Stomach (tissue), 9 donors: Measurements from ENCODE around the gene SCAF4. TPM values are rescaled to one million over a fixed set of nuclear protein-coding genes. Genes with fewer than 3 reads are reported as not detected.
"Not testable (repeated sequence)": the region's sequence is repeated elsewhere in the genome, so short reads cannot be mapped to it uniquely, and the experiment has no call there.

ENCODE experiments used
- DNase-seq, 2 donors: peaks; one replicate each; pipeline versions ENCODE4 v3.0.0 to v3.0.0-alpha.2; 2013 to 2019
- H3K27ac ChIP-seq, 5 donors: fragments of 200-600 bp in 4 of 5; sonication (generic) in 4 of 5; one replicate each; pipeline ENCODE4 v1.5.1; 2013 to 2019; ENCODE audit warnings: mild to moderate bottlenecking in 1 of 5, moderate library complexity in 1 of 5
- H3K27me3 ChIP-seq, 3 donors: fragments of 200-600 bp; sonication (generic); one replicate each; pipeline ENCODE4 v1.5.1; 2017 to 2019; ENCODE audit warnings: mixed run types in 1 of 3
- H3K36me3 ChIP-seq, 4 donors: fragments of 200-600 bp; sonication (generic); 1 replicate in 3 of 4; 2 replicates in 1 of 4; pipeline ENCODE4 v1.5.1; 2016 to 2019
- H3K4me1 ChIP-seq, 4 donors: fragments of 200-600 bp; sonication (generic); one replicate each; pipeline ENCODE4 v1.5.1; 2016 to 2019
- H3K4me3 ChIP-seq, 4 donors: fragments of 200-600 bp; sonication (generic) in 3 of 4; one replicate each; pipeline ENCODE4 v1.5.1; 2016 to 2019; ENCODE audit warnings: mild to moderate bottlenecking in 1 of 4
- H3K9me3 ChIP-seq, 4 donors: fragments of 200-600 bp; sonication (generic); one replicate each; pipeline ENCODE4 v1.5.1; 2016 to 2019
- CTCF ChIP-seq, 7 experiments: fragments of 450-650 bp in 4 of 7; fragments of 200-600 bp in 3 of 7; sonication (generic) in 3 of 7; IDR thresholded peaks; one replicate each; pipeline ENCODE4 v1.5.1; 2016 to 2019; ENCODE audit warnings: antibody characterized with exemption in 7 of 7, control low read depth in 2 of 7, mild to moderate bottlenecking in 1 of 7
- EP300 ChIP-seq: sonication (generic); formaldehyde crosslinking; IDR thresholded peaks from one replicate; pipeline ENCODE4 v1.6.1; 2017; ENCODE audit warnings: antibody characterized with exemption
- POLR2A ChIP-seq, 4 donors: fragments of 450-650 bp; IDR thresholded peaks; one replicate each; pipeline ENCODE4 v1.6.1; 2016; ENCODE audit warnings: antibody characterized with exemption in 4 of 4, control low read depth in 2 of 4, mild to moderate bottlenecking in 1 of 4, moderate library complexity in 1 of 4
- POLR2AphosphoS5 ChIP-seq, 3 donors: sonication (generic); formaldehyde crosslinking; IDR thresholded peaks; one replicate each; pipeline ENCODE4 v1.6.1; 2016; ENCODE audit warnings: antibody characterized with exemption in 3 of 3
- WGBS, 5 donors: extraction: QIAGEN DNeasy Blood & Tissue Kit in 3 of 5; methylation state at CpG; one replicate each; pipeline versions ENCODE4 v1.1.5 to v1.1.7; 2013 to 2018; 5-methylcytosine and 5-hydroxymethylcytosine counted together
- intact Hi-C: fragments of 100-400 bp; cut with DNase I; formaldehyde crosslinking; loops from one replicate; pipeline ENCODE4 v1.15.1; 2023; ENCODE audit warnings: low total_unique reads
- polyA plus RNA-seq, 3 donors: library from polyadenylated mRNA; stranded (reverse); fragments of 200-250 nt; gene quantifications; one replicate each; pipeline ENCODE4 v1.2.3, GENCODE V29; 2013
- total RNA-seq, 5 donors: library from RNA; depleted of rRNA; stranded (reverse); fragments of >200 nt; gene quantifications; one replicate each; pipeline versions ENCODE4 v1.1.0 to v1.2.3, GENCODE V29; 2014 to 2016
- donor health status: healthy with polysubstance abuse.
- donor health status: Bipolar disorder and iron deficiency.
- donor health status: healthy.

Gene SCAF4
- total and polyA plus RNA-seq, 8 donors = 5.4 to 34.4 (median 13.6) TPM

GRCh38 chr21:31654340-31654739 lies 77.6 kb downstream of the SCAF4 start:
- 97 to 100% (median 98%) methylated on average over 3 to 20 of the region's 20 CpGs for WGBS, 5 donors
- Histone ChIP-seq H3K27ac (no peak overlapping the region), H3K27me3 (no peaks in the 10 kb centered on the region), H3K36me3 (no peaks in the 10 kb centered on the region), H3K9me3 (no peaks in the 10 kb centered on the region), H3K4me1 (peaks cover 0 to 7% (median 6%) of the 10 kb centered on the region in 4 donors), H3K4me3 (no peak overlapping the region)
- intact Hi-C loops = no loop called here
- no peak for DNase-seq
- TF ChIP-seq POLR2AphosphoS5 (IDR thresholded peaks at IDR 0.05) (no peak), EP300 (no peak), CTCF (IDR thresholded peaks at IDR 0.05) (no peak), POLR2A (IDR thresholded peaks at IDR 0.05) (no peak)

DNA sequence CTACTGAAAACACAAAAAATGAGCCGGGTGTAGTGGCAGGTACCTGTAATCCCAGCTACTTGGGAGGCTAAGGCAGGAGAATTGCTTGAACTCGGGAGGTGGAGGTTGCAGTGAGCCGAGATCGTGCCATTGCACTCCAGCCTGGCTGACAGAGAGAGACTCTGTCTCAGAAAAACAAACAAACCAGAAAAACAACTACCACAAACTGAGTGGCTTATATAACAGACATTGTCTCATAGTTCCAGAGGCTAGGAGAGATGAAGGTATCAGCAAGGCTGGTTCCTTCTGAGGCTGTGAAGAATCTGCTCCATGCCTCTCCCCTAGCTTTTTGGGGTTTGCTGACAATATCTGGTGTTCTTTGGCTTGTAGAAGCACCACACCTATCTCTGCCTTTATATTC lies 80.4 kb downstream of the SCAF4 start:
- DNase-seq, H3K36me3 ChIP-seq, H3K9me3 ChIP-seq, intact Hi-C loops, H3K4me1 ChIP-seq, H3K4me3 ChIP-seq, H3K27me3 ChIP-seq, H3K27ac ChIP-seq: not testable (repeated sequence)
- WGBS, 5 donors = 82 to 96% (median 85%) methylated on average over 4 of the region's 4 CpGs

DNA sequence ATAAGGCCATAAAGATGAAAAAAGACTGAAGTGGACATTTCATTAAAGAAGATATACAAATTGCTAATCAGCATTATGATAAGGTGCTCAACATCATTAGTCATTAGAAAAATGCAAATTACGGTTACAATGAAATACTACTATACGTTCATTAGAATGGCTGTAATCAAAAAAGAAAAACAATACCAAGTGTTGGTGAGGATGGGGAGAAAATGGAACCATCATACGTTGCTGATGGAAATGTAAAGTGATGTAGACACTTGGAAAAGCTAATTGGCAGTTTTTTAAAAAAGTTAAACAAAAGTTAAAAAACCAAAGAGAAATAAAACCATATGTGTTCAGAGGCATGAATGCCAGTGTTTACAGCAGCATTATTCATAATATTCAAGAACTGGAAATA lies 81.0 kb downstream of the SCAF4 start:
- no peaks in the 10 kb centered on the region for H3K4me1 ChIP-seq
- no peaks in the 10 kb centered on the region for H3K27me3 ChIP-seq
- no peak for TF ChIP-seq EP300
- no peak for TF ChIP-seq POLR2A (IDR thresholded peaks at IDR 0.05)
- TF ChIP-seq CTCF (IDR thresholded peaks at IDR 0.05) = no peak
- H3K36me3 ChIP-seq = no peaks in the 10 kb centered on the region
- no peak overlapping the region for H3K27ac ChIP-seq
- H3K4me3 ChIP-seq = no peak overlapping the region
- intact Hi-C loops = no loop called here
- WGBS, 5 donors = 88 to 96% (median 94%) methylated on average over 3 of the region's 3 CpGs
- H3K9me3 ChIP-seq = no peaks in the 10 kb centered on the region
- no peak for DNase-seq

GRCh38 chr21:31647650-31648049 lies 84.3 kb downstream of the SCAF4 start:
- no peak for TF ChIP-seq EP300
- no peak for TF ChIP-seq POLR2AphosphoS5 (IDR thresholded peaks at IDR 0.05)
- Histone ChIP-seq H3K27me3 (no peaks in the 10 kb centered on the region), H3K27ac (no peak overlapping the region), H3K36me3 (no peaks in the 10 kb centered on the region), H3K4me3 (no peak overlapping the region), H3K4me1 (peaks cover 0 to 10% (median 9%) of the 10 kb centered on the region in 4 donors), H3K9me3 (no peaks in the 10 kb centered on the region)
- no peak for DNase-seq
- intact Hi-C loops = no loop called here
- WGBS, 5 donors = 79 to 91% (median 87%) methylated on average over 3 of the region's 3 CpGs

GRCh38 chr21:31644643-31645042 lies 87.3 kb downstream of the SCAF4 start:
- WGBS, 5 donors = 21 to 52% (median 30%) methylated on average over 4 of the region's 4 CpGs
- TF ChIP-seq EP300 (no peak), POLR2AphosphoS5 (IDR thresholded peaks at IDR 0.05) (peak in 2 of 3 donors; percentile 13 to 35)
- Histone ChIP-seq H3K36me3 (no peaks in the 10 kb centered on the region), H3K27ac (peak overlapping the region in 2 of 5 donors; percentile 1 to 57), H3K27me3 (no peaks in the 10 kb centered on the region), H3K4me1 (peaks cover 0 to 10% (median 9%) of the 10 kb centered on the region in 4 donors), H3K9me3 (no peaks in the 10 kb centered on the region), H3K4me3 (no peak overlapping the region)
- intact Hi-C loops = no loop called here
- peak in 1 of 2 donors; percentile 53 for DNase-seq

DNA sequence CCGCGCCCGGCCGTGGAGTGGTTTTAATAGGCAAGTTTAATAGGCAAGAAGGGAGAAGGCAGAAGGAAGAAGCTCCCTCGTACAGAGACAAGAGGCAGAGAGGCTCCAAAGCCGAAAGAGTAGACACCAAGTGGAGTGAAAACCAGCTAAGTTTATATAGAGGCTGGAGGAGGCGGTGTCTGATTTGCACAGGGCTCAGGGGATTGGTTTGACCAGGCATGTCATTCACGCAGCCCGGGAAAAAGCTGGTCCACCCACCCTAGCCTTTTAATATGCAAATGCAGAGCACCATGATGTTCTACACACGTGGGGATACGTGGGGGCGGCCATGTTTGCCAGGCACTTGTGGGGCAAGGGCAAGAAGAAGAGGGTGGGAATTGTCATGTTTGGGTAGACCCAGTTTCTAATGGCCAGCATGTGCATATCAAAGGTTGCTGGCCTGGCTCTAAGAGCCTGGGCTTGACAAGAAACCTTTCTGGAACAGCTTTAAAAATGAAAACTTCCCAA lies 90.4 kb downstream of the SCAF4 start:
- no peak for TF ChIP-seq EP300
- 91 to 98% (median 96%) methylated on average over 12 of the region's 12 CpGs for WGBS, 5 donors
- Histone ChIP-seq H3K36me3 (no peaks in the 10 kb centered on the region), H3K27ac (no peak overlapping the region), H3K4me1 (peaks cover 0 to 10% (median 9%) of the 10 kb centered on the region in 4 donors), H3K9me3 (peaks cover 0 to 7% (median 0%) of the 10 kb centered on the region in 4 donors), H3K4me3 (no peak overlapping the region), H3K27me3 (no peaks in the 10 kb centered on the region)
- intact Hi-C loops = no loop called here
- no peak for DNase-seq
